GM18870 (cell line): ENCODE data around the gene TAL2.

ENCODE experiments used
- ATAC-seq: cut with Tn5 transposase; IDR thresholded peaks from one replicate; pipeline ENCODE4 v1.9.1; 2021; ENCODE audit warnings: moderate library complexity; ENCODE audit not compliant: unreplicated experiment

Gene TAL2

DNA sequence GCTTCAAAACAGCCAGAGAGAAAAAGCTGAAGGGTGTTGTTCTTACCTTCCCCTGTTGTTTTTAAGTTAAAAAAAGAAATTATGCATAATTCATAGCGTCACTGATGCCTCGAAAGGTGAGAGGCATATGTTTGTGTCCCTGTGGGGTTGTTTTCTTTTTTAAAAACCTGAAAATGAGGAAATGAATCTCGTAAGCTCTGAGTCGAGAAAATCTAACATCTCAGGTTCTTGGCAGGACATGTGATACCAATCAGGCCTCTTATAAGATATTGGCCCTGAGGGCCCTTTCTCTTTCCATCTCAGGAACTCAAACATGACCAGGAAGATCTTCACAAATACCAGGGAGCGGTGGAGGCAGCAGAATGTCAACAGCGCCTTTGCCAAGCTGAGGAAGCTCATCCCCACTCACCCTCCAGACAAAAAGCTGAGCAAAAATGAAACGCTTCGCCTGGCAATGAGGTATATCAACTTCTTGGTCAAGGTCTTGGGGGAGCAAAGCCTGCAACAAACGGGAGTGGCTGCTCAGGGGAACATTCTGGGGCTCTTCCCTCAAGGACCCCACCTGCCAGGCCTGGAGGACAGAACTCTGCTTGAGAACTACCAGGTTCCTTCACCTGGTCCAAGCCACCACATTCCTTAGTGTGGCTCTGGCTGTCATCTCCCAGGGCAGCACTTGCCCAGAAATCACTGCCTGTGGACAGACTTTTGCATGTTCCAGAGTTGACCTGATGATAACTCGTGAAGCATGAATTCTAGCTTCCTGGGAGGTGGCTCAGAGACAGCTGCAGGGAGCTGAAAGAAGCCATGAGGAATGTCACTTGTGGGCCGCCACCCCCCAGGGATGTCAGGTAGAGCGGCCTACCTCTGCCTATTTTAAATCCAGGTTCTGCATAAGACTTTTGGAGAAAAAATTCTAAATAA lies at the start of gene TAL2:
TSS of gene TAL2 (plus strand) at position 274 of the 921 bp plus-strand sequence. CDS start at position 314, 40 bp downstream.
- ATAC-seq, result peak; percentile 78

DNA sequence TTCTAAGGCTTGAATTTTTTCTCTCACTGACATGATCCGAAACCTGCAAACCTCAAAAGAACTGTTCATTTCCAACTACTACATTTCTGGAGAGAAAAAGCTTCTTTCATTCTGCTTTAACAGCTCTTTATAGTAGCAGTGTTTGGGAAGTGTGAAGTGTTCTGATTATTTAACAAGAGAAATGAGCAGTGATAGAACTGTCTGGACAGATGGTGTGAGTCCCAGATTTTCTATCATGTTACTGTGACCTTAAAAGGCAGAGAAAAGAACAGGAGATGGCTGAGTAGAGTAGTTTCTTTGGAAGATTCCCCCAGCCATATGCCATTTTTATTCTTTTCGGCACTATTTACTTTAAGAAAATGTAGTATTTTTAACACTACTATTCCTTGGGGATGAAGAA lies 41.3 kb upstream of the TAL2 start:
- no peak for ATAC-seq

DNA sequence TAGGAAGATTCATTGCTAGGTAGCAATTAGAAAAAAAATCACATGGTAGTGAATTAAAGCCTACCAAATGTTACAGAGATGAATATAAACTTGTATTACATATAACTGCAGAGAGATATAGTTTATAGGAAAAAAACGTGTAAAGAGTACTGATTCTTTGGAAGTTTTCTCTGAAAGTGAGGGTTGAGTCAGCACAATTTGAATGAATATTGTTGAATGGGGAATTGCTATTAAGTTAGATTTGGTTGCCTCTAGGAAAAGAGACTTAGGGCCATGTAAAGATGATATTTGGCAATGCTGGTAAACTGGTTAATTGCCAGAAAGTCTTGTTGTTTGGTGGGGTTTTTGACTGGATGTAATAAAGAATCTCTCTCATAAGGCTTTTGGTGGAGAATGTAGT lies 37.2 kb upstream of the TAL2 start:
- no peak for ATAC-seq

DNA sequence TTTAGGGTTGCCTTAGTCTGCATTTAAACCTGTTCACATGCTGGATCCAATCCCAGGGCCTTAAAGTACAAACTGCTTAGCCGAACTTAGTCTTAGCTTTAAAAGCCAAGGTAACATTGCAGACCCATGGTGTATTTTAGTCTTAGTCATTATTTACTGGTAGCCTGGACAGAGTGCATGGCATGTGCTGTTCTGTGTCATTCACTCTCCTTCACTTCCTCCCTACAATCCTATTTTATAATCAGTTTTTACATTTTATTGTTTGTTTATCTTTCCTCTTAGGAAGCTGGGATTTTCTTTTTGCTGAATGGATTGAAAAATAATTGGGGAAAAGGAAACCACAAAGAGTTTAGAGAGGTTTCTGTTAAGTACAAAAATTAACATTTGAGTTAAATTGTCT lies 29.4 kb upstream of the TAL2 start:
- no peak for ATAC-seq

DNA sequence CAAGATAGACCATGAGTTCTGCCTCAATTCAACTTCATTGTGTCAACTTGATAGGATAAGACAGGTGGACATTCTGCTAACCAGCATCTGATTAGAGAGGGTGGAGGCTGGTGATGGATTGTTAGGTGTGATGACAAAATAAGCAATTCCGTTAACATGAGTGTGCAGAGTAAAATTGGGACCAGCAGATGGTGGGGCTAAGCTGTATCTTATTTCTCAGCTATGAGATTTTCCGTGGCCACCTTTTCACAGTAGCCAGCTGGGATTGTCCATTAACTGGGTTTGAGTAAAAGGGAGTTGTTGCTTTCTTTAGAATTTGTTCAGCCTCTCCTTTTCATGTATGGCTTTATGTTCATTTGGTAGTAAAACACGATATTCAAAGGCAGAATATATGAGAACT lies 28.8 kb upstream of the TAL2 start:
- no peak for ATAC-seq

DNA sequence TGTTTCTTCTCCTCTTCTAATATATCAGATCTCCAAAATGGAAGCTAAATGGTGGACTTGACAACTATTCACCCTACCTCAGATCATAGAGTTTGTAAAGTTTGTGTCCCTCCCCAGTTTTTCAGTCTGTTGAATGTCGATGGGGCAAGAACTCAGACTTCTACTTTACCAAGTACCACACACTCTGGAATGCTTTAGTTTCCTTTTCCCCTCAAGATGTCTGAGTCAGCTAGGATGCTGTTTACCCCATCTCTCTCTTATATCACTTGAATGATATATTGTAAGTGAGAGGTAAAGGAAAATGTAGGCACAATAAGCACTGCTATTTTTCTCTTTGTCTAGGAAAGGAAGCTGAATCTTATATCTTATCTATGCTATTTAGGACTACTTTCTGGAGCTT lies 25.9 kb upstream of the TAL2 start:
- ATAC-seq, result no peak

DNA sequence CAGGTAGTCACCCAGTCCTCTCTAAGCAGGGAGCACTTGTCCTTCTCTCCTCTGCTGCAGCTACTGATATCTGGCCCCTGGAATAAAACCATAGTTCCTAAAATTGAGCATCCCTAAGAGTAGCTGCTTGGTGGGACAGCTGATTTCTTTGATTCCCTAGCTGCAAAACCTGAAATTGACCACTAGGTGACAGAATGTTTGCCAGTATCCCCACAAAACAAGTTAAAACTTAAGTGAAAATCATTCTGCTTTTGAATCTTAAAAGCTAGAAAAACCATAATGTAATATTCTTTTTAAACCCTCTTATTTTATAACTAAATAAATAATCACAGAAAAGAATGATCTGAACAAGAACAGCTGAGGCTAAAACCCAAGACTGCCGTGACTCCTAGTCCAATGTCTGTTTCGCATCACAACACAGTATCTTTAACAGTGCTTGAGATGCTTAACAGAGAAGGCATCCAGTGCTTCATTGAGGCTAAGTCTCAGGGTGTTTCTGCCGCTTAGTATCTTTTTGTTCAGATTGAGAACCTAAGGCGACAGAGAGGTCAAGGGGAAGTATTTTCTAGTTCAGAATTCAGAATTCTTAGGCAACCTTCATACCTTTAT lies 24.4 kb upstream of the TAL2 start:
- ATAC-seq, result no peak

DNA sequence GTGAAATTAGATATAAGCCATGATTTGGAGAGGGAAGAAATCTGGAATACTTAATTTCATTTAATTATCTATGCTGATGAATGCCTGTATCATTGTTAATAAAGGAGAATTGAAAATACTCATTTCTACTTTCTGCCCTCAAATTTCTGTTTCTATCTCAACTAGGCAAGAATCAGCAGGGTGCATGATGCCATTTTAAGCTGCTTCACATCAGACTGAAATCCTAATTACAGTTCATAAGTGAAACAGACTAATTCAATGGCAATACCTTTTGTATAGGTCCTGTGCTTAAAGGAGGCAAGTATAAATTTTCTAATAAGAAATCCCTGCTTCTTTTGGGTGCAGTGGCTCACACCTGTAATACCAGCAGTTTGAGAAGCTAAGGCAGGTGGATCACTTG lies 22.3 kb upstream of the TAL2 start:
- no peak for ATAC-seq

DNA sequence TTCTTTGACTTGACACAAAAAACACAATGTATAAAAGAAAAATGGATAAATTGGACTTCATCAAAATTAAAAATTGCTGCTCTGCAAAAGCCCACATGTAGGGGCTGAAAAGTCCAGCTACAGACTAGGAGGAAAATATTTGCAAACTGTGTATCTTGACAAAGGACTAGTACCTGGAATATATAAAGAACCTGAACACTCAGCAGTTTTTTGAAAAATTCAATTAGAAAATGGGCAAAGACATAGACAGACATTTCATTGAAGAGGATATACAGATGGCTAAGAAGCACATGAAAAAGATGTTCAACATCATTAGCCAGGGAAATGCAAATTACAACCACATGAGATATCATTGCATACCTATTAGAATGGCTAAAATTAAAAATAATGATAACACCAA lies 18.5 kb upstream of the TAL2 start:
- ATAC-seq, result no peak

DNA sequence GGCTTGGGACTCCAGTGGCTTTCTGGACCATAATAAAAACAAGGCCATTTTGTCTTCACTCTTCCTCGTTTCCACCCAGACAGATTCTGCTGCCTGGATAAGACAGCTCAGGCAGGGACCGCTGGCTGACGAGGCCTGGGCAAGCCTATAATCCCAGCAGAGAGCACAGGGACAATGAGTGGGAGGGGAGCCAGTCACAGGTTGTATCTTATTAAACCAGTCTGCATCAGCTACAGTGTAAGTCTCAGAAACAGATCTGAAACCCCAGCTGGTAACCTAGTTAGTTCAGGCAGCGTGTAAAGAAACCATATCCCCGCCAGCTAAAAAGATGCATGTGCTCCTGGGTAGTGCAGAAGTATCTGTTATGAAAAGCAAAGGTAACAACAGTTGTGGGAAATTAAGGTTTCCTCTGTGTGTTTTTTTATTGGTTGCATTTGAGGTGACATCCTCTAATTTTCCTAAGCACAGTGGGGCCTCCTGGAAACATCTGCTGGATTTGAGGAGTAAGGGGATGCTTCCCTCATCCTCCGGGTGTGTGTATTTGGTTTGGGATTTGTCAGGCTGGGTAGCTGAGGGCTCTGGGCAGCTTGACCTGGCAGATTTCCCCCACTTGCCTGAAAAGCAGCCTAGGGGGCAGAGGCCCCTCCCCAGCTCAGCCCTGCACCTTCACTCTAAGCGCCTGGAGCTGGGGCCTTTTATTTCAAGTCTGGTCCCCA lies 15.2 kb upstream of the TAL2 start:
- ATAC-seq, result no peak

DNA sequence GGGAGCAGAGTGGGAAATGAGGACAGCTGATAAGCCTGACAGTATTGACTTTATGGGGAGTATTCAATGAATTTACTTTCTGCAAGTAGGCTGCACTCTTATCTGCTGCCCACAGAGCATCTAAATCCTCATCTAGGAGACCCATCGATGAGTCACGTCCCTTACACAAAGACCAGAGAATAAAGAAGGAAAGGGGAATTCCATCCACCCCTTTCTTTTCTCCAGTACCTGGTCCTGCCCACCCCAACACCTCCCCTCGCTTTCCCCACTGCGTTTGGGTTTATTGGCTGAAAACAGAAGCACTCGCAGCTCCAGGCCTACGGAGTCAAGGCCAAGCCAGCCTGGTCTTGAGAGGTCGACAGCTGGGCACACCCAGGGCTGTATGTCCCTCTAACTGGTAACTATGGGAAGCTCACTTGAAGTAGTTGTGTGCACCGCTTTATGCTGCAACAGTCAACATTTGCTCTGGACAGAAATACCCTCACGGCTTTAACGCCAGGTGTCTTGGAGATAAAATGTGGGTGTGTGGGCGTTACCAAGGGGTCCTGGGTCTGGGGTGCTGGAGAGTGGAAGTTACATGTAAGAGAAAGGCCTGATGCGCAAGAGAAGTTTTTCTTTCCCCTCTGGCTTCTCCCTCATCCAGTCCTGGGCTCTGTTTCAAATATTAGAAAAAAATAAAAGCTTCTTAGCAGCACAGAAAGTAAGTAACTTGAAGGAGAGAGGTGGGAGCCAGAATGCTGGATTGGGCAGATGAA lies 14.5 kb upstream of the TAL2 start:
- no peak for ATAC-seq

DNA sequence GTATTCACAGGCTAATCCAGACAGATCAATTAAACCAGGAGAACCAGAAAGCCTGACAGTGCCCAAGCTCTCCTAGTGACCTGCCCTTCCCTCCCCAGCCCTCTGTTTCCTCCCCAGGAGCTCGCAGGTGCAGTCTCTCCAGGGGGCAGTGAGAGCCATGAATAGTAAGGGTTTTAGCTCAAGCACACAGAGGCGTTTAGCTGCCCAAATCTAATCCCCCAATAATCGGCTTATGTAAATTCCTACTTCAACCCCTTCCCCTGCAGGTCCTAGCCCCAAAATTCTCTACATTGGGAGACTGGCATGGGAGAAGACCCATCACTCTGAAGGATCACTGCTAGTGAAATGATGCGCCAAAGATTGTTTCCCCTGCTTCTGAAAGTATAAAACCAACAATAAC lies 10.5 kb upstream of the TAL2 start:
- ATAC-seq, result no peak

DNA sequence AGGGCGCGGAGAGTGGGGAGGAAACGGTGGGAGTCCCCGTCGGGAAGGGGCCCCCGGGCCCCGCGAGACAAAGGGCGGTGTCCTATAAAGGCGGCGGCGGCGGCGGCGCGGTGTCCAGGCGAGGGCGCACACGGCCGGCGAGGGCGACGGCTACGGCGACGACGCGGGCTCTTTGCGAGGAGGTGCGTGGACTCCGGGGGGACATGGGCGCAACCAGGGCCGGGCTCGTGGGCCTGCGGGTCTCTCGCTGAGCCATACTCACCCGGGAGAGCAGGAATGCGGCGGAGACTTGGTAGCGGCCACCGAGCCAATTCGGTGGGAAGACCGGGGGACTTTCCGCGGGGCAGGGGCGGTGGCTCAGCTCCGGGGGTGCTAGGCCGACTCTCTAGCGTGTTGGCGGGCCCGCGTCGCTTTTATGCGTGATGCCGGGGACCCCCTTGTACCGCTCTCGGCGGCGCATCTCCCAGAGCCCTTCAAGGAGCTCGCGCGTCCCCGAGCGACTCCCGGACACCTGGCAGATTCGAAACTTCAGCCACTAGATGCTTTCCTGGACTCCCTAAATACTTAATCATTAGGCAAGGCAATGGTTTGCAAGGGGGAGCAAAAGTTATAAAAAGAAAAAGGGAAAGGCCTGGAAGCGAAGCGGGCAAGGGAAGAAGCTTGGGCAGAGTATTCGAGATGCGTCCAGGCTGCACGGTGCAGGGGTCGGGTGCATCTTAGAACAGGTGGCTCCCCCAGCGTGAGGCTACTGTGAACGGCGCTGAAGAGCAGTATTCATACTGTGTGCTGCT lies 5.9 kb upstream of the TAL2 start:
- ATAC-seq, result no peak

DNA sequence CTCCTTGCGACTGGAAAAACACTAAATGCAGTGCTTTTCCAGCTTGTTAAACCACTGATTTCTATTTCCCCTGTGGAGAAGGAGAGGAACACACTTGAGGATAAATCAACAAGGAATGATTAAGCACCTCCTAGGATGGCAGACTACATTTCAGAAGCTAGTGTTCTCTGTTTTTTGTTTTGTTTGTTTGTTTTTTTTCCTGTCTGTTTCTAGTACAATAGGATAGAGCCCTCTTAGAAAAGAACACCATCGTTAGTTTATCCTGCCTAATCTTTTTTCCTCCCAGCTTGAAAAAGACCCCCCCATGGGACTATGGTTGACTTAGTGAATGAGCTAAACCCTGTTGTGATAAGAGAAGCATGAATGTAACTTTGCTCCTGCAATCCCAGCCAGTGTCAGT lies 3.9 kb upstream of the TAL2 start:
- no peak for ATAC-seq

DNA sequence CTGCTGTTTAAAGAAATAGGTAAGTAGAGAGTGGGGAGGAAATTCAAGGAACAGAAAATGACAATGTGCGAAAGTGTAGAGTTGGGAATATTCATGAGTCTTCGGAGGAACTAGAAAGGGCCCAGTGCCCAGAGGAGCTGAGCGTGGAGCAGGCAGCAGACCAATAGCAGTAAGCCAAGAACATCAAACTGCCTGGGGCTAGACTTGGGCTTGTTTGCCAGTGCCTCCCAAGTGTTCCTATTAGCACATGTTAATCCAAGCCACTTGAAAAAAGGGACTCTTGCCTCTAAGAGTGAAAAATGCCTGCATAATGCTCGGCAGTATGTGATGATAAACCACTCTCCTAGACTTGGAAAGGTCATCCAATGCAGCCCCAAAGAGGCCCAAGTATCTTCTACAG lies 1.2 kb upstream of the TAL2 start:
- ATAC-seq, result no peak

DNA sequence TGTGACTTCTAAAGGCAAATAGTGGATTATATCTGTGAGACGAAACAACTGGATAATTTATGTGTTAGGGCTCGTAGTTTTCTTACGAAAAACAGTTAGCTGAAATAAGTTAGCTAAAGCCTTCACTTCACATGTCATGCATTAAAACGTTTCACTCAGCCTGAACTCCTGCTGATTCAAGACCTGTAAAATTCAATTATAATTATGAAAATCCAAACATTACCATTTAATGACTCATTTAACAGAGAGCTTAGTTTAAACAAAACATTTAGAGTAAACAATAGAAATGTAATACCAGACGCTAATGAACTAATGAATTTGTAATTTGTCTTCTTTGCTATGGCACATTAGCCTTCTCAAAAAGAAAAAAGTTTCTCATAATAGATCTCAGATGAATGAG lies 1.7 kb downstream of the TAL2 start:
- no peak for ATAC-seq

DNA sequence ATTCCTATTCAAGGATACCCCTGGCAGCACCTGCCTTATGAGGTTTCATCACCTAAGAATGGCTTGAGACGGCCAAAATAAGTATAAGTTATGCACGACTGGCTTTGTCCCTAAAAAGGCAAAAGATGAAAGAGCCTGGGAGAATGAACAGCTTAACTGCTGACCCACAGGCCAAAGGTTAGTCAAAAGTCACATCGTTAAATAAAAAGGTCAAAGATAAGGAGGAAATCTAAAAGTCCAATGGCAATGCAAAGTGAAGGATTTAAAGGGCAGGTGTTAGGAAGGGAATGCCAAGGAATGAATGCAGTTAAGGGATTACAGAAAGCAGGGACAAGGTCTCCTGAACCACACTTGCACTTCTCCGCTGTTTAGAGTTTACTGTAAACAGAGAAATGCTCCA lies 5.6 kb downstream of the TAL2 start:
- ATAC-seq, result no peak

DNA sequence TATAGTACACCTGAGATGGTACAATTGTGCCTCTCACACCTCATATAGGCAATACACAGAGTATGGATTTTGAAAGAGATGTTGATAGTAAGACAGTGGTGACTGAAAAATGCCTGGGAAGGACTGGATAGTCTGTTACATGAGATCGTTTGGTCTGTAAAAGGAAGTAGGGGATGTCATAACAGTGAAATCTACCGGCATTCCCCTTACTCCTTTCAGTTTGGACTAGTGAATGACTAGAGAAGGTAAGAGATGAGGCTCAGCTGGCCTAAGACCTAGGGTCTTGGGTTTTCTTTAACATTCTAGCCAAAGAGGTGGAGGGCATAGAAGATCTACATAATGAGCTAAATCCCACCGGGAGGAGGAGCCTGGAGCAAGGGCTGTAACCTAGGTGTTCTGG lies 8.1 kb downstream of the TAL2 start:
- no peak for ATAC-seq

DNA sequence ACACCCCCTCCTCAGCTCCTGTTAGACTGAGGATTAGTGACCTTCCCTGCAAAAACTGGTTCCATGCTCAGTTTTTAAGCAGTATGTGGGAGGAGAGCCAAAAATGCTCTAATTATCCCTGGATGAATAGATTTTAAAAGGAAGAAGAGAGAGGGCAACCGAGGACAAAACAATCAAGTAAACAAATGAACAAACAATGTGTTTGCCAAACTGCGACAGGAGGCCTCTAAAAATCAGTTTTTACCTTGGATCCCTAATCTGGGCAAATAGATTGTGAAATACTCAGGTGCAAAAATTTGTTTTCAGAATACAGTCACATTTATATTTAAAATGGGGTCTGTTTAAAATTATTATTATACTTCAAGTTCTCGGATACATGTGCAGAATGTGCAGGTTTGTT lies 8.5 kb downstream of the TAL2 start:
- no peak for ATAC-seq

DNA sequence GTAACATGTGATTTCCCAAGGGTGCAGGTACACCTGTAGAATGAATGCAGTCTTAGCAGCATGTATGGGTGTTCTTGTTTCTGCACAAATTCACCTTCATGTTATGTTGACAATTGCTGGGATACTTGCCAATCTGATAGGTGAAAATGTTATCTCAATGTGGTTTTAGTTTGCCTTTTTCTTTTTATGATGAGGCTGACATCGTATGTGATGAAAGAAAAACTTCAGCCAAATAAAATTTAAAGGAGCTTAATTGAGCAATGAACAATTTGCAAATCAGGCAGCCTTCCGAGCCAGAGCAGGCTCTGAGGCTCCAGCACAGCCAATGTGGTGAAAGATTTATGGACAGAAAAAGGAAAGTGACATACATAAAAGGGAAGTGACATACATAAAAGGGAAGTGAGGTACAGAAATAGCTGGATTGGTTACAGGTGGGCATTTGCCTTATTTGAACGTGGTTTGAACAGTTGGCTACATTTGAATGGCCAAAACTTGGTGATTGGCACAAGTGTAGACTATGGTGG lies 10.5 kb downstream of the TAL2 start:
- ATAC-seq, result peak; percentile 74
